ENCODE results near the gene GPR146.

The GPR146 gene

DNA sequence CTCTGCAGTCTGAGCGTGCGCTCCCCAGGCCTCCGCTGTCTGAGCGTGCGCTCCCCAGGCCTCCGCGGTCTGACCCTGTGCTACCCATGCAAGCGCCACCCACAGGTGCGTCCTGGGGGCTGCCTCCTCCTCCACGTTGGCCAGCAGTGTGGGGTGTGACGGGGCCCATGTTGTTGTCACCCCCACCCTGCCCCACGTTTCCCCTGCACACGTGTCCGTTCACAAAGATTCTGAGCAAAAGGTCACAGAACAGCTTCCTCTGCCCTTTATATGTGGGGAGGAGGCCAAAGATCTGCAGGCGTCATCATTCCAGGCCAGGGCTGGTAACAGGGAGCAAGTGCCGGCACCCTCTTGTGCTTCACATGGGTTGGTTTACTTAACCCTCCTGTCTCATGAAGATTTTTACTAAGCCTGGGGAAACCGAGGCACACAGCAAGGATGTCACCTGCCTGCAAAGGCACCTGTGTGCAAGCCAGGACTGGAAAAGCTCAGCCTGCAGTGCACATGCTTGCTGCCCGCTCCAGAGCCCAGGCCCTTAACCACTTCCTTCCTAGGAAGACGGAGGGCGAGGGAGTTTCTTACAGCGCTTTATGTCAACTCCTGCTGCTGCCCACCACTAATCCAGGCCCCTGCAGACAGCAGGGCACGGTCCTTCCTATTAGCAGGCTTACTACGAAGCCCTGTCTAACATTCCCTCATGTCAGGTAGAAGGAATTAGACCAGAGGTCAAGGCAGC is 4.8 kb downstream of the GPR146 start:
- in situ Hi-C loops (cut with MboI; ENCODE audit: low pct_unique_long_range_greater_than_20kb, low sequenced_read_pairs, unreplicated experiment), result no loop called here
- no peak for DNase-seq (ENCODE audit: low spot score)
- TF ChIP-seq, protein P1, sequence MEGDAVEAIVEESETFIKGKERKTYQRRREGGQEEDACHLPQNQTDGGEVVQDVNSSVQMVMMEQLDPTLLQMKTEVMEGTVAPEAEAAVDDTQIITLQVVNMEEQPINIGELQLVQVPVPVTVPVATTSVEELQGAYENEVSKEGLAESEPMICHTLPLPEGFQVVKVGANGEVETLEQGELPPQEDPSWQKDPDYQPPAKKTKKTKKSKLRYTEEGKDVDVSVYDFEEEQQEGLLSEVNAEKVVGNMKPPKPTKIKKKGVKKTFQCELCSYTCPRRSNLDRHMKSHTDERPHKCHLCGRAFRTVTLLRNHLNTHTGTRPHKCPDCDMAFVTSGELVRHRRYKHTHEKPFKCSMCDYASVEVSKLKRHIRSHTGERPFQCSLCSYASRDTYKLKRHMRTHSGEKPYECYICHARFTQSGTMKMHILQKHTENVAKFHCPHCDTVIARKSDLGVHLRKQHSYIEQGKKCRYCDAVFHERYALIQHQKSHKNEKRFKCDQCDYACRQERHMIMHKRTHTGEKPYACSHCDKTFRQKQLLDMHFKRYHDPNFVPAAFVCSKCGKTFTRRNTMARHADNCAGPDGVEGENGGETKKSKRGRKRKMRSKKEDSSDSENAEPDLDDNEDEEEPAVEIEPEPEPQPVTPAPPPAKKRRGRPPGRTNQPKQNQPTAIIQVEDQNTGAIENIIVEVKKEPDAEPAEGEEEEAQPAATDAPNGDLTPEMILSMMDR (IDR thresholded peaks at IDR 0.05; ENCODE audit: extremely low read depth, insufficient read depth, missing control alignments), result no peak

DNA sequence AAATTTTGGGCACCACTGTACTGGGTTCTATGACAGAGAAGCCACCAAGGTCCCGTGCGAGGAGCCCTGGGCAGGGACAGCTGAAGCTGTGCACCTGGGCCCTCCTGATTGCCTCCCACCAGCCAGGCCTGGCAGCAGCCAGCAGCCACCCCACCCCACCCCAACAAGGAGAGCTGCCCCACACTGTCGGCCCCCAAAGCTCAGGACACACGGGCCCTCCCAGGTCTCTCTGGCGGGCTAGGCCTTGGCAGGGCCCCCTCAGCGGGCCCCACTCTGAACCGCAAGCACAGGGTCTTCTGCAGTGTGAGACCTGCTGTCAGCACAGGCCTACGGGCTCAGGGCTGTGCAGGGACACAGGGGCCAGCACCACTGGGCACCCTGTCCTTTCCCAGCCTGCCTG is 5.5 kb downstream of the GPR146 start:
- in situ Hi-C loops (cut with MboI; ENCODE audit: low pct_unique_long_range_greater_than_20kb, low sequenced_read_pairs, unreplicated experiment), result no loop called here
- TF ChIP-seq, protein P1 (IDR thresholded peaks at IDR 0.05; ENCODE audit: extremely low read depth, insufficient read depth, missing control alignments), result no peak
- DNase-seq (ENCODE audit: low spot score), result no peak

DNA sequence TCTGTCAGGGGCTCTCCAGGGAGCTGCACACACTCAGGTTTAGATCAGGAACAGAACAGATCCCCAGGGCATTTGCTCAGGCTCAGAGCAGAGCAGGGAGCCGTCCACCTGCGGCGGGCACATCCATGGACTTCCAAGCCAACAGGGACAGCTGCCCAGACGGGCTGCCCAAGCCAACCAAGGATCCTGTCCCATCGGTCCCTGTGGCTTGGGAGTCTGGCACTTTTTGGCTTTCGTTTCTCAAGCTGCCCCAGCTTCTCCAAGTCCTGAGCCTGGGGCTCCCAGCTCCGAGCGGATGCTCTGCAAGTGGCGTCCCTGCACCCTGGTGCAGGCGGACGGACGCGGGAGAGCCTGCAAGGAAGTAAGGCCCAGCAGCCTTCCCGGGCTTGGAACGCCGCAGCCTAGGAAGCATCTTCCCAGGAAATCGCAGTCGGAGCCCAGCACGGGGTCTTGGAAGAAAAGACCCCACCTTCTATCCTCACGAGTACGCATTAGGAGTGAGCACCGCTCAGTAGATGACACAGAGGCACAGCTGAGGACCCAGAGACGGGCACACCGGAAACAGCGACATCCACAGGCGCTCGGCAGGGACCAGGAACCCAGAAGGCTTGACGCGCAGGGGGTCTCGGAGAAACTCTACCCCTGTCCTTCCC is 6.0 kb downstream of the GPR146 start:
- no peak for DNase-seq (ENCODE audit: low spot score)
- in situ Hi-C loops (cut with MboI; ENCODE audit: low pct_unique_long_range_greater_than_20kb, low sequenced_read_pairs, unreplicated experiment), result no loop called here
- TF ChIP-seq, protein P1 (IDR thresholded peaks at IDR 0.05; ENCODE audit: extremely low read depth, insufficient read depth, missing control alignments), result no peak

GRCh38 chr7:1050956-1051690 is 6.8 kb downstream of the GPR146 start:
- no peak for DNase-seq (ENCODE audit: low spot score)
- TF ChIP-seq, protein P1 (IDR thresholded peaks at IDR 0.05; ENCODE audit: extremely low read depth, insufficient read depth, missing control alignments), result no peak
- in situ Hi-C loops (cut with MboI; ENCODE audit: low pct_unique_long_range_greater_than_20kb, low sequenced_read_pairs, unreplicated experiment), result no loop called here

DNA sequence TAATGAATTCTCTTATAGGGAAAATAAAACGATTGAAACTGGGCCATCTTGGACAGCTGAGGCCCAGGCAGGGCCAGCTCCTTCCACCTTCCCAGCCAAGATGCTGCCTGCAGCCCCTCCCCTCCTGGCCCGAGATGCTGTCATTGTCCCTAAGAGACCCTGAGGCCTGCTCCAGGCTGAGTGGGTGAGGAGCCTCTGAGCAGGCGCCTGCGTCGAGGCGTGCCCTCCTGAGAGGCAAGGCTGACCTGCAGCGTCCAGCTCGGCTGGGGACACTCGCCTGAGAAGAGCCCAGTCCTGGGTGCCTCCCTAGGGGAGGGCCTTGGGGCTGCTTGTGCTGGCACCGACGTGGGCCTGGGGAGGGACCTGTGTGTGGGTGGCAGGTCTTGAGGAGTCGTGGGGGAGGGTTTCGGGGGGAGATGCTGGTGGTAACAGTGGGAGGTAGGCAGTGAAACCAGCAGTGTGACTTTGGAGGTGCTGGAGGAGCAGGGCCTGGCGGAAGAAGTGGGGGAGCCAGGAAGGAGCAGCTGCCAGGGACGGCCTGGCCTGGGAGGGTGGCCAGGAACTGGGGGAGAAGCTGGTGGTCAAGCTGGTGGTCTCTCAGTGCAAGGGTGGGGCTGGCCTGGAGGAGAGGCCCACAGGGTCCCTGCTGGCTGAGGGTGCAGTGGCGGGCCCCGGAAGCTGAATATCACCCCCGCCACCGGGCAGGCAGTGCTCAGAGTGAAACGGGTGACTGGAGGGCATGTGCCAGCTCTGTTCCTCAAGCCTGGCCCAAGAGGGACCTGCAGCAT is 7.9 kb downstream of the GPR146 start:
- DNase-seq (ENCODE audit: low spot score), result no peak
- TF ChIP-seq, protein P1 (IDR thresholded peaks at IDR 0.05; ENCODE audit: extremely low read depth, insufficient read depth, missing control alignments), result no peak
- in situ Hi-C loops (cut with MboI; ENCODE audit: low pct_unique_long_range_greater_than_20kb, low sequenced_read_pairs, unreplicated experiment), result no loop called here

DNA sequence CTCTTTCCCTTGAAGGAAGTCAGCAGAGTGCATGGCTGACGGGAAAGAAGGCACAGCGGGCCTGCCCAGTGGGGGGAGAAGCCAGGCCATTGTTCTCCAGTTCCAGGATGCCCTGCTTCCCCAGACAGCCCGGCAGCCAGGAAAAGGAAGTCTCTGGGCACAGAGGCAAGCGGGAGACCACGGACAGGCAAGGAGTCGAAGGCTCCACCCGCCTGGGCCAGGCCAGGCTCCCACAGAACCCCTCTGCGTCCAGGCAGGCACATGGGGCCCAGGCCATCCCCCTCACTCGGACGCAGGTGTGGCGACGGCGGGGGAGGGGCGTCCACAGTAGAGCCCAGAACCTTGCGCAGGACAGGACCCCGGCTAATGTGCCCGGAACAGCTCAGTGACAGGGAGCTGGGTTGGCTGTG is 8.7 kb downstream of the GPR146 start:
- no peak for DNase-seq (ENCODE audit: low spot score)
- TF ChIP-seq, protein P1 (IDR thresholded peaks at IDR 0.05; ENCODE audit: extremely low read depth, insufficient read depth, missing control alignments), result no peak
- in situ Hi-C loops (cut with MboI; ENCODE audit: low pct_unique_long_range_greater_than_20kb, low sequenced_read_pairs, unreplicated experiment), result no loop called here

Data from GM13977 (cell line).